Measurements from ENCODE around the gene NTHL1. TPM values are rescaled to one million over a fixed set of nuclear protein-coding genes. Genes with fewer than 3 reads are reported as not detected.

Gene NTHL1
- total and polyA plus RNA-seq, 2 donors (not counting 3 experiments of a cell fraction or from before 2014, with no cell fraction given): 39.8 to 65.8 TPM

DNA sequence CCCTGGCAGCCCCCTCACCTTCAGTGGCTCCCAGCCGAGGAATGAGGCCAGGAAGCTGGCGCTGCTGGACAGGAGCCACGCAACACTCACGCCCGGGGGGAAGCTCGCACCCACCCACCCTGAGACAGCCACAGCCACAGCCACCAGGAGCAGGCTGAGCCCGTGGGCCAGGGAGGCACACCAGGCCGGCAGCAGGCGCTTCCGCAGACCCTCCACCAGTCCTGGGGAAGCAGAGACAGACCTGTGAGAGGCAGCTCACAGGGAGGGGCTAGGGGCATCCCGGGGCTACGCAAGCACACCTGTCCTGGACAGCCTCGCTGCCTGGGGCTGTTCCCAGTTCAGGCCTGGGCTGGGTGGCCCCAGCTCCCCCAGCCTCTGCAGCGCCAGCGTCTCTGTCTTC, 46.2 kb upstream of the NTHL1 start:
- Histone ChIP-seq H3K4me2 (ENCODE audit: insufficient read depth, low read length) (no peak overlapping the region), H2AFZ (ENCODE audit: low read depth, low read length) (no peak overlapping the region), H3K4me3 (replicated peaks in 1 of 3; ENCODE audit: insufficient read depth in 1 of 3, low read depth in 1 of 3, low read length in 3 of 3) (no peak overlapping the region), H3K9me3 (replicated peaks; ENCODE audit: control insufficient read depth, insufficient read depth, low read length) (no peaks in the 10 kb centered on the region), H3K79me2 (ENCODE audit: control insufficient read depth, insufficient read depth, low read length) (no peaks in the 10 kb centered on the region), H3K4me1 (ENCODE audit: control insufficient read depth, extremely low read depth, insufficient read depth, low read length) (peaks cover 5% of the 10 kb centered on the region), H3K9me1 (replicated peaks; ENCODE audit: control insufficient read depth, extremely low read depth, insufficient read depth, low read length) (no peaks in the 10 kb centered on the region), H3K27me3 (ENCODE audit: control insufficient read depth in 2 of 2, insufficient read depth in 2 of 2, low read length in 2 of 2) (no peaks in the 10 kb centered on the region), H3K9ac (replicated peaks; ENCODE audit: extremely low read depth, insufficient read depth, low read length) (no peak overlapping the region), H3K36me3 (ENCODE audit: control insufficient read depth in 2 of 2, extremely low read depth in 1 of 2, insufficient read depth in 2 of 2, low read length in 2 of 2) (peaks cover 6 to 13% of the 10 kb centered on the region in 2 experiments), H3K27ac (ENCODE audit: insufficient read depth, low read depth, low read length) (no peak overlapping the region), H4K20me1 (replicated peaks; ENCODE audit: control insufficient read depth, extremely low read depth, insufficient read depth, low read length) (no peaks in the 10 kb centered on the region)
- TF ChIP-seq JUN (IDR thresholded peaks at IDR 0.05; ENCODE audit: borderline replicate concordance, insufficient read depth, insufficient read length, low read depth): no peak
- TF ChIP-seq EZH2 (IDR thresholded peaks at IDR 0.05; ENCODE audit: borderline replicate concordance, low read depth, low read length, severe bottlenecking): no peak
- TF ChIP-seq FOS (IDR thresholded peaks at IDR 0.05; ENCODE audit: borderline replicate concordance, insufficient read depth, low read length): no peak
- TF ChIP-seq POLR2AphosphoS5 (IDR thresholded peaks at IDR 0.05; ENCODE audit: insufficient read depth, low read depth, low read length): no peak
- TF ChIP-seq, protein P1, sequence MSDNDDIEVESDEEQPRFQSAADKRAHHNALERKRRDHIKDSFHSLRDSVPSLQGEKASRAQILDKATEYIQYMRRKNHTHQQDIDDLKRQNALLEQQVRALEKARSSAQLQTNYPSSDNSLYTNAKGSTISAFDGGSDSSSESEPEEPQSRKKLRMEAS (IDR thresholded peaks at IDR 0.05; ENCODE audit: insufficient read depth, insufficient read length): no peak
- TF ChIP-seq, protein P2, sequence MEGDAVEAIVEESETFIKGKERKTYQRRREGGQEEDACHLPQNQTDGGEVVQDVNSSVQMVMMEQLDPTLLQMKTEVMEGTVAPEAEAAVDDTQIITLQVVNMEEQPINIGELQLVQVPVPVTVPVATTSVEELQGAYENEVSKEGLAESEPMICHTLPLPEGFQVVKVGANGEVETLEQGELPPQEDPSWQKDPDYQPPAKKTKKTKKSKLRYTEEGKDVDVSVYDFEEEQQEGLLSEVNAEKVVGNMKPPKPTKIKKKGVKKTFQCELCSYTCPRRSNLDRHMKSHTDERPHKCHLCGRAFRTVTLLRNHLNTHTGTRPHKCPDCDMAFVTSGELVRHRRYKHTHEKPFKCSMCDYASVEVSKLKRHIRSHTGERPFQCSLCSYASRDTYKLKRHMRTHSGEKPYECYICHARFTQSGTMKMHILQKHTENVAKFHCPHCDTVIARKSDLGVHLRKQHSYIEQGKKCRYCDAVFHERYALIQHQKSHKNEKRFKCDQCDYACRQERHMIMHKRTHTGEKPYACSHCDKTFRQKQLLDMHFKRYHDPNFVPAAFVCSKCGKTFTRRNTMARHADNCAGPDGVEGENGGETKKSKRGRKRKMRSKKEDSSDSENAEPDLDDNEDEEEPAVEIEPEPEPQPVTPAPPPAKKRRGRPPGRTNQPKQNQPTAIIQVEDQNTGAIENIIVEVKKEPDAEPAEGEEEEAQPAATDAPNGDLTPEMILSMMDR (IDR thresholded peaks at IDR 0.05; ENCODE audit: extremely low read depth in 1 of 2, insufficient read depth in 1 of 2, low read depth in 1 of 2, low read length in 2 of 2): no peak
- no peak for TF ChIP-seq GATA2 (IDR thresholded peaks at IDR 0.05; ENCODE audit: insufficient read depth, insufficient read length, low read depth, low read length)
- no peak for TF ChIP-seq MYC (IDR thresholded peaks at IDR 0.05; ENCODE audit: low read depth, low read length)
- DNase-seq (ENCODE audit: low read depth, low spot score): no peak
- dilution Hi-C loops (cut with MboI; ENCODE audit: extremely low pct_ligation_motif_present, low sequenced_read_pairs) (no loop called here), intact Hi-C loops (cut with micrococcal nuclease) (no loop called here)
- CTCF ChIA-PET: interaction anchor here (4.0 kb wide), 1 partner anchor 47 kb away, joined by 36 read pairs; no protein-coding TSS in a partner anchor
- no peak for FAIRE-seq
- POLR2A ChIA-PET: no interaction called here
- BruUV-seq (replicated peaks): no TSS peak

All from endothelial cell of umbilical vein (primary cell).